Ascending aorta (tissue), 2 donors: ENCODE measurements around the gene KCTD18. TPM values are rescaled to one million over a fixed set of nuclear protein-coding genes. Genes with fewer than 3 reads are reported as not detected.

ENCODE experiments used
- DNase-seq, 2 donors: peaks; one replicate each; pipeline ENCODE4 v3.0.0-alpha.2; 2019; ENCODE audit warnings: low spot score in 2 of 2
- H3K27ac ChIP-seq, 2 donors: fragments of 200-600 bp; sonication (generic); one replicate each; pipeline ENCODE4 v1.5.1; 2016 to 2017; ENCODE audit warnings: mild to moderate bottlenecking in 1 of 2
- H3K27me3 ChIP-seq: fragments of 200-600 bp; sonication (generic); one replicate; pipeline ENCODE4 v1.5.1; 2017
- H3K36me3 ChIP-seq, 2 donors: fragments of 200-600 bp; sonication (generic); one replicate each; pipeline ENCODE4 v1.5.1; 2016
- H3K4me1 ChIP-seq, 2 donors: fragments of 200-600 bp; sonication (generic); one replicate each; pipeline ENCODE4 v1.5.1; 2016 to 2017; ENCODE audit warnings: mild to moderate bottlenecking in 1 of 2
- H3K4me3 ChIP-seq, 2 donors: fragments of 200-600 bp; sonication (generic); one replicate each; pipeline ENCODE4 v1.5.1; 2016 to 2017; ENCODE audit warnings: mild to moderate bottlenecking in 1 of 2
- H3K9me3 ChIP-seq, 2 donors: fragments of 200-600 bp; sonication (generic); one replicate each; pipeline ENCODE4 v1.5.1; 2016
- intact Hi-C: fragments of 100-400 bp; cut with DNase I; formaldehyde crosslinking; loops from one replicate; pipeline ENCODE4 v1.15.1; 2023
- total RNA-seq: library from RNA; depleted of rRNA; stranded (reverse); fragments of >200 nt; gene quantifications from one replicate; pipeline ENCODE4 v1.1.0, GENCODE V29; 2016
- TF ChIP-seq, protein P1 (sequence below), 3 experiments: fragments of 200-600 bp in 2 of 3; fragments of 450-650 bp in 1 of 3; sonication (generic) in 2 of 3; IDR thresholded peaks; one replicate each; pipeline ENCODE4 v1.5.1; 2016 to 2019; ENCODE audit warnings: antibody characterized with exemption in 3 of 3, mild to moderate bottlenecking in 1 of 3, moderate library complexity in 1 of 3

The KCTD18 gene
- total RNA-seq, 1 donor from 2014 or later: 17.9 TPM

DNA sequence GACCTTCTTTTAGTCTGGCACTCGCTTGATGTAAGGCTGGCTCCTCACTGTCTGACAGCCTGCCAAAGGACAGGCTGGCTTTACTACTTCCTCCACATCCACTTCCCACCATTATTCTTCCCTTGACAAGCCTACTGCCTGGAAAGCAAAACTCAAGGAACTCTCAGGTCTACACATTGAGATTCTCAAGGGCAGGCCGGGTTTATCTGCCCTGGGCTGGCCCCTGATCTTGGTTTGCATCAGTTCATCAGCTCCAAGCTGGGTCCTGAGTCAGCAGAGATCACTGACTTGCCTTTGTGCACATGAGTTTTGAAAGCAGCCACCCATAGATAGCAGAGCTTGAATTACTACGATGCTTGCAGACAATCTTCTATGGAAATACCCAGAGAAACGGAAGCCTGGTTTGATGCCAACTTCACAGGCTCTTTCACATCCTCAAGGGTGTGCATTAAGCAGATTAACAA, 53.9 kb downstream of the KCTD18 start:
- H3K27me3 ChIP-seq: no peaks in the 10 kb centered on the region
- no peak overlapping the region for H3K27ac ChIP-seq
- TF ChIP-seq, protein P1, sequence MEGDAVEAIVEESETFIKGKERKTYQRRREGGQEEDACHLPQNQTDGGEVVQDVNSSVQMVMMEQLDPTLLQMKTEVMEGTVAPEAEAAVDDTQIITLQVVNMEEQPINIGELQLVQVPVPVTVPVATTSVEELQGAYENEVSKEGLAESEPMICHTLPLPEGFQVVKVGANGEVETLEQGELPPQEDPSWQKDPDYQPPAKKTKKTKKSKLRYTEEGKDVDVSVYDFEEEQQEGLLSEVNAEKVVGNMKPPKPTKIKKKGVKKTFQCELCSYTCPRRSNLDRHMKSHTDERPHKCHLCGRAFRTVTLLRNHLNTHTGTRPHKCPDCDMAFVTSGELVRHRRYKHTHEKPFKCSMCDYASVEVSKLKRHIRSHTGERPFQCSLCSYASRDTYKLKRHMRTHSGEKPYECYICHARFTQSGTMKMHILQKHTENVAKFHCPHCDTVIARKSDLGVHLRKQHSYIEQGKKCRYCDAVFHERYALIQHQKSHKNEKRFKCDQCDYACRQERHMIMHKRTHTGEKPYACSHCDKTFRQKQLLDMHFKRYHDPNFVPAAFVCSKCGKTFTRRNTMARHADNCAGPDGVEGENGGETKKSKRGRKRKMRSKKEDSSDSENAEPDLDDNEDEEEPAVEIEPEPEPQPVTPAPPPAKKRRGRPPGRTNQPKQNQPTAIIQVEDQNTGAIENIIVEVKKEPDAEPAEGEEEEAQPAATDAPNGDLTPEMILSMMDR (IDR thresholded peaks at IDR 0.05): no peak
- intact Hi-C loops: no loop called here
- peaks cover 6 to 8% of the 10 kb centered on the region in 2 donors for H3K36me3 ChIP-seq
- no peak overlapping the region for H3K4me3 ChIP-seq
- H3K9me3 ChIP-seq: no peaks in the 10 kb centered on the region
- H3K4me1 ChIP-seq: no peaks in the 10 kb centered on the region
- DNase-seq: no peak

GRCh38 chr2:200454927-200455801, 54.7 kb downstream of the KCTD18 start:
- intact Hi-C loops: no loop called here
- TF ChIP-seq, protein P1 (IDR thresholded peaks at IDR 0.05): no peak
- no peaks in the 10 kb centered on the region for H3K9me3 ChIP-seq
- no peak overlapping the region for H3K27ac ChIP-seq
- H3K4me3 ChIP-seq: no peak overlapping the region
- H3K27me3 ChIP-seq: no peaks in the 10 kb centered on the region
- H3K4me1 ChIP-seq: no peaks in the 10 kb centered on the region
- no peak for DNase-seq
- peaks cover 0 to under 1% of the 10 kb centered on the region in 2 donors for H3K36me3 ChIP-seq

- TF ChIP-seq, protein P1 (IDR thresholded peaks at IDR 0.05): no peak
Observed at GRCh38 chr2:200453853-200454534, 55.9 kb downstream of the KCTD18 start.

DNA sequence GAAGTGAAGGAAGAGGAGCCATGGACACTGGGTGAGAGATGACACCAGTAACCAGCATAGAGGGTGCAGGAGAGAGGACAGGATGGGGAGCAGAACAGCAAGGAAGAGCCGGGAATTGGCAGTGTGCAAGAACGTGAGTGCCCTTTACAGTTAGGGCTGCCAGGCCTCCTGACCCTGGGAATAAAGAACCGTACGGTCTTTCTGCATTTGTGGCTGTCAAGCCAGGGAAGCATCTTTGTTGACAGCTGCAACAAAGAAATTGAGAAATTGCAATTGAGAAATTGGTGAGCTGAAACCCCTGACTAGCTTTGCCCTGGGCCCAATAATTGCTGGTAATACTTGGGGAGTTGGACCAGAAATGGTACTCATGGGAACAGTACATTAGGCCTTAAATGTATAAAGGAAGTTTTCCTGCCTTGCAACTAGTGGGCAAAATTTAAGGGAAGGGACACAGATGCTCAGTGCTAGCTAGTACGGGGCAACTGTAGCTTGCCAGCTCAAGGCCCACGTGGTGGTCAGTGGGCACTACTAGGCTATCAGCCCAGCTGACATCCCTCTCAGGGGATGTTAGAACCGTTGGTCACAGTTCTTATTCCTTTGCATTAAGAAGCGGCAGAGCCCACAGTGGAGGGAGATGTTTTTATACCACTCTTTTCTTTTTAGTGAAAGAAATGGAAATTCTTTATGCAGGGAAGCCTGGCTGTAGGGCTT, 56.6 kb downstream of the KCTD18 start:
- Histone ChIP-seq H3K4me3 (no peak overlapping the region), H3K27me3 (no peaks in the 10 kb centered on the region), H3K27ac (no peak overlapping the region), H3K4me1 (no peaks in the 10 kb centered on the region), H3K9me3 (no peaks in the 10 kb centered on the region), H3K36me3 (no peaks in the 10 kb centered on the region)
- intact Hi-C loops: no loop called here
- DNase-seq: no peak
- TF ChIP-seq, protein P1 (IDR thresholded peaks at IDR 0.05): no peak

More at GRCh38 chr2:200453853-200454534, 55.9 kb downstream of the KCTD18 start:
- Histone ChIP-seq H3K27ac (no peak overlapping the region), H3K36me3 (no peaks in the 10 kb centered on the region), H3K27me3 (no peaks in the 10 kb centered on the region), H3K4me1 (no peaks in the 10 kb centered on the region), H3K4me3 (no peak overlapping the region), H3K9me3 (no peaks in the 10 kb centered on the region)
- intact Hi-C loops: no loop called here
- no peak for DNase-seq

DNA sequence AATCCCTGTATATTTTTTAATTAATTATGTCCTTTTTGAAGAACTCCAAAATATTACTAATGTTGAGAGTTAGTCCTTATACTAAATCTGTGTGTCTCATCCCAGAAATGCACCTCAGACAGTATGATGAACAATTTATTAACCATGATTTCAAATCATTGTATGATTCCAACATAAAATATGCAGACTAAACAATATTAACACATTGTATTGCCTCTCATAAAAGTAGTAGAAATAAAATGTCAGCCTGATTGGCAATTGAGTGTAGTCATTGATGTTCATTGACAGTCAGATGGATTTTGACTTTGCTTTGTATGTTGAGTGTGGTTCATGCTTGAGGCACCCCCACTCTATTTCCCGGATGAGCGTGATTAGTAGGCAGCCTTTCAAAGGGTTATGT, 57.5 kb downstream of the KCTD18 start:
- no peaks in the 10 kb centered on the region for H3K36me3 ChIP-seq
- H3K9me3 ChIP-seq: no peaks in the 10 kb centered on the region
- H3K27ac ChIP-seq: no peak overlapping the region
- DNase-seq: no peak
- intact Hi-C loops: no loop called here
- TF ChIP-seq, protein P1 (IDR thresholded peaks at IDR 0.05): no peak
- H3K27me3 ChIP-seq: no peaks in the 10 kb centered on the region
- no peaks in the 10 kb centered on the region for H3K4me1 ChIP-seq
- H3K4me3 ChIP-seq: no peak overlapping the region
